Fibroblast of skin of right quadriceps (primary cell): ENCODE data around the gene RAB15.
"Not testable (repeated sequence)": the region's sequence is repeated elsewhere in the genome, so short reads cannot be mapped to it uniquely, and the experiment has no call there.

Experiments
- DNase-seq: peaks from one replicate; pipeline ENCODE4 v3.0.0-alpha.2; 2013

Gene RAB15

GRCh38 chr14:64935508-64935907 lies 36.6 kb downstream of the RAB15 start:
- DNase-seq, result no peak

DNA sequence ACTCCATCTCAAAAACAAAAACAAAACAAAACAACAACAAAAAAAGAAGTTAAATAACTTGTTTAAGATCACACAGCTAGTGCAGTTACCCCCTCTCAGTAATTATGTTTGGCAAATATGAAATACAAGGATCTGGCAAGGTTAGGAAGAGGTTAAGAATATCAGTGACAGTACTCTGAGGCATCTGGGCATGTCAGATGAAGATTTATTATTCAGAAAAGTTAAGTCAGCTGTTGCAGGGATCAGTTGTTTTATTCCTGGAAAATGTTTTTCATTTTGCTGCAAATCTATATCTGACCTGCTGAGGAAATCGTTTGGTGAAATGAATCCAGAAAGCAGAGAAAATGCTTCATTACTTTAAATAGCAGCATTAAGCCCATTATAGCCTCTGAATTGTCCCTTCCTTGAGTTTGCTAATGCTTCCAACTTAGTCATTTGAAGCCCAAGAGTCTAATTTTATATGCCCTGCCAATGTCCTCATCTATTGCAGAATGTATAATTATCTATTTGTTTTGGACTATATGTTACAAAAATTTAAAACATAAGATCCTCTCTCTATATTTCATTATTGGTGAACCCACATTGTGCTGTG lies 37.7 kb downstream of the RAB15 start:
- DNase-seq, result no peak

DNA sequence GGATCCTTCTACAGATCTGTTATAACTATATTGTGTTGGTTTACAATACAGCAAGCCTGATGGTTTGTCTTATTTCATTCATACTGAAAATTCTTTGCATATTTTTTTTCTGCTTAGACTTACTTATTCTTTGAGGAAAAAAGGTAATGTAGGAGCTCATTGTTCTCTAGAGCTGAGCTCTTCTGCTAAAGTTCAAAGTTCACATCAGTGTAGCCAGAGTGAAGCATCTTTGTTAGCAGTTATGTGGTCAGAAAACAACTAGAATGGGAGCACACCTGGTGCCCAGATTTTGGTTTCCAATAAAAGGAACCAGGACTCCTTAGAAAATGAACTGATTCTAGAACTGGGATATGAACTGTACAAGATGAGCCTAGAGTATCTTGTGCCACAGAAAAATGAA lies 39.9 kb downstream of the RAB15 start:
- no peak for DNase-seq

DNA sequence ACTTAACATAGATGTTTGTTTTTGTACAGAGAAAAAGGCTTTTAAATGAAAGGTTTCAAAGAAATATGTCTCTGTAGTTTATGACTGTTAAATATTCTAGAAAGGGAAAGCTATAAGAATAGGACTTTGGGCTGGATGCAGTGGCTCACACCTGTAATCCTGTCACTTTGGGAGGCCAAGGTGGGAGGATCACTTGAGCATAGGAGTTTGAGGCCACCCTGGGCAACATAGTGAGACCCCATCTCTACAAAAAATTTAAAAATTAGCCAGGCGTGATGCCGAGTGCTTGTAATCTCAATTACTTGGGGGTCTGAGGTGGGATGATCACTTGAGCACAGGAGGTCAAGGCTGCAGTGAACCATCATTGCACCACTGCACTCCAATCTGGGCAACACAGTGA lies 41.0 kb downstream of the RAB15 start:
- no peak for DNase-seq

DNA sequence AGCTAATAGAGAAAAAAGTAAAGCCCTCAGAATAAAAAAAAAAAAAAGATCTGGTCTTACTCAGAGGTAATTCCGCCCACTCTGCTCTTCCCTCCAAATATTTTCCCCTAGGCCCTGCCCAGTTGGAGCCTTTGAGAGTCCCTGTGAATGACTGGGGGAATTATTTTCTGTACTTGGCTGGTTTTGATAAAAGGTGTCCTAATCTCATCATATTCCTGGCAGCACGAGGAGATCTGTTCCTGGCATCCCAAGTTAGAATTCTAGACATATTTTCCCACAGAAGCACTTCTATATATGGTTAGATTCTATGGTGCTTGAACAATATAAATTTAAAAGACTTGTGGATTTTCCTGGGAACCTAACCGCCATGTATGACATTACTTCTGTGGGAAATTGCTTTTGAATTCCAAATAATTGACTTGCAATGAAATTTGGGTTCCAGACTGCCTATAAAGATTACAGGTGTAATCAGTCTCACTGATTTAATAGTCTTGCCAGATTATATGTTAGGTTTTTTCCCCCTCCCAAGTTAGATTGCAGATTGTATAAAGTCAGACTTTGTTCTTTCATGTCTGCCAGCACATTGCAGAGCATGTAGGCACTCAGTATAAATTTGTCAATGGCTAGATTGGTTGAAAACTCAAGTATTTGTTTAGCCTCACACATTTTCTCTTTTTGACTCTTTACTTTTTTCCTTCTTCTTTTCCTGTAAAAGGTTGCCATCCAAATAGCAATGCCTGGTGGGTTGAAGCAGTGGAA lies 41.9 kb downstream of the RAB15 start:
- DNase-seq, result peak; percentile 47

GRCh38 chr14:64929014-64929359 lies 43.1 kb downstream of the RAB15 start:
- no peak for DNase-seq

DNA sequence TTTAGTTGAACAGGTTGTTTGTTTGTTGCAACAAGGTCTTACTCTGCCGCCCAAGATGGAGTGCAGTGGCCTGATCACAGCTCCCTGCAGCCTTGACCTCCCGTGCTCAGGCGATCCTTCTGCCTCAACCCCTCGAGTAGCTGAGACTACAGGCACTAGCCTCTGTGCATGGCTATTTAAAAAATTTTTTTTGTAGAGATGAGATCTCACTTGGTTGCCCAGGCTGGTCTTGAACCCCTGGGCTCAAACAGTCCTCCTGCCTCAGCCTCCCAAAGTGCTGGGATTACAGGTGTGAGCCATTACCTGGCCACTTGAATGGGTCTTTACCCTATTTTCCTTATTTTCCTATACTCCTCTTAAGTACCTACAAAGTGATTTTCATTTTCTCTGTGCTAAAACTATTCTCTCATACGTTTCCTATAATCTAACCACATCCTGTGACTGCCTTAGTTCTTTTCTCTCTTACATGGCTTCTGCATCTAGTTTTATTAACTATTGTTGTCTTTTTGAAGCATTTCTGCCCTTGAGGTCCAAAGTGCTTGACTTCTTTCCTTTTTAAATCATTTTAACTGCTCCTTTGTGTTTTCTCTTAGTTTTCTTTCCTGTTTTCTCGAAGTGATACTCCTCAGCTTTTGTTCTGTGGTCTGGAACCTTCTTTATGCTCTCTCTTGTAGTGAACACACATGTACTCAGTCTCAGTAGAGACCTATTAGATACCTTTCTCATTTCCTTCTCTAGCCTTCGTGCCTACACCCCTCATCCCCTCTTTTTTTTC lies 43.7 kb downstream of the RAB15 start:
- no peak for DNase-seq

GRCh38 chr14:64927031-64927430 lies 45.1 kb downstream of the RAB15 start:
- no peak for DNase-seq

DNA sequence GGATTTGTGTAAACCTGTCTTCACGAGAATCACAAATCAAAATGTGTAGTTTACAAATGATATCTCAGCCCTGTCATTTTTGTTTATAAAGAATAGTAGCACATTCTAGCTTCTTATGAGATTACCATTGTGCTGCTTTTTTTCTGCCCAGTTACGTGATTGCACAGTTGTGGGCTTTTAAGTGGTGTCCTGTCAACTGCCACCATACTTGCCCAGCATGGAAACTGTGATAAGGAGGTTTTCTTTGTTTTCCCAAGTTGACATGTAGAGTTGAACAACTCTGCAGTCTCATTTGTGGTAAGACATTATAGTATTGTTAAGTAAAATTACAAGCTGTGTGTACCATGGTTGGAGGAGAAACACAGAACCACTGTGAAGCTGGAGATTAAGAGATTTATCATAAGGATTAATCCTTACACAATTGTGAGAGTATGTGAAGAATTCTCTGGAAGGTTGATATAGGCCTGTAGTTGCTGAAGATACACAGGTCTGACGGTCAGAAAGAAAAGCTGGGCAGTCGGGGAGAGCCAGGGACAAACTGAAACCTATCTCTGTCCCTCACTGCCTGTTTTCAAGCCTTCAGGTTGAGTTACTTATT lies 45.6 kb downstream of the RAB15 start:
- DNase-seq, result no peak

GRCh38 chr14:64923015-64923414 lies 49.1 kb downstream of the RAB15 start:
- no peak for DNase-seq

- DNase-seq, result no peak
Observed at GRCh38 chr14:64920465-64920864, 51.7 kb downstream of the RAB15 start.

DNA sequence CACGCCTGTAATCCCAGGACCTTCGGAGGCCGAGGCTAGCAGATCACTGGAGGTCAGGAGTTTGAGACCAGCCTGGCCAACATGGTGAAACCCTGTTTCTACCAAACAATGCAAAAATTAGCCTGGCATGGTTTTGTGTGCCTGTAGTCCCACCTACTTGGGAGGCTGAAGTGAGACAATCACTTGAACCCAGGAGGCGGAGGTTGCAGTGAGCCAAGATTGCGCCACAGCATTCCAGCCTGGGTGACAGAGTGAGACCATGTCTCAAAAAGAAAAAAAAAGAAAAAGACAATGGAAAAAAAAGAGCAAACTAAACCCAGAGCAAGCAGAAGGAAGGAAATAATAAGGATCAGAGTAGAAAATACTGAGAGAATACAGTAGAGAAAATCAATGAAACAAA lies 52.5 kb downstream of the RAB15 start:
- DNase-seq, result no peak

DNA sequence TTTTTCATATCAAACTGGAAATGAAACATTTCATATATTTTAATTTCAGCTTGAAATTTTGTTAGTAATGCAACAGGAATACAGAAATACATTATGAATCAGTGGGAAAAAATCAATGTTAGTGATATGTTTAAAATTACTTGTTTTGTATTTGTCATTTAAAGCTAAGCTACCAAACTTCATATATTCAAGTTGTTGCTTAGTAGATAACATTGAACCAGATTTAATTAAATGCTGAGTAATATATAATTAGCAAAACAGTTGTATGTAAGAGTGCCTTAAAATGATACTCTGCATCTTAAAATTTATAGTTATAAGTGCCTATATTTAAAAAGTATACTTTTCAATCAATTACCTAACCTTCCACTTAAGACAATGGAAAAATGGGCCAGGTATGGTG lies 52.9 kb downstream of the RAB15 start:
- DNase-seq, result no peak

DNA sequence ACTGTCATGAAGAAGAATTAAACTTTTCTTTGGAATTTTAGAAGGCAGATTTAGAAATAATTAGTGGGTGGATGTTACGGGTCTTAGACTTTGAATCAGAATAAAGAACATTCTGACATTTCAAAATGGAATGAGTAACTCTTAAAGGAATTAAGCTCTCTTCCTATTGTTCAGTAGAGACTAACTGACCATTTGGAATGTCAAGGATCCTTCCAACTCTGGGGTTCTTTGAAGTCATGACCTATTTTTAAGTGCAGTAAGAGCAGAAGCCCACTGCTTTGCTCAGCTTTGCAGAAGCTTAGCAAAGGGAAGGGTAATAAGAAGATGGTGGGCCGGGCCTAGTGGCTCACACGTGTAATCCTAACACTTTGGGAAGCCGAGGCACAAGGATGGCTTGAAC lies 53.9 kb downstream of the RAB15 start:
- DNase-seq, result no peak

DNA sequence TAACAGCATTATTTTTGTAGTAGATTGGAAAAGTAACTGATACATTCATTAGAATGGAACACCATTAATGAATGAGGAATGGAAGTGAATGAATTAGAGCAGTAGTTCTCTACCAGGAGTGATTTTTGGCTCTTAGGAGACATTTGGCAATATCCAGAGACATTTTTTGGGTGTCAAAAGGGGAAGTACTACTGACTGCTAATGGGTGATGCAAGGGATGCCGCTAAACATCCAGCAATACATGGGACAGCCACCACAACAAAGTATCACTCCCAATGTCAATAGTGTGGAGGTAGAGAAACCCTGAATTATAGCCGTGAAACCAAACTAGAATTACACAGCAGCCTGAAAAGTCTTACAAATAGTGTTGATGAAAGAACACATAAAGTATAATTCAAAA lies 56.3 kb downstream of the RAB15 start:
- DNase-seq, result no peak

DNA sequence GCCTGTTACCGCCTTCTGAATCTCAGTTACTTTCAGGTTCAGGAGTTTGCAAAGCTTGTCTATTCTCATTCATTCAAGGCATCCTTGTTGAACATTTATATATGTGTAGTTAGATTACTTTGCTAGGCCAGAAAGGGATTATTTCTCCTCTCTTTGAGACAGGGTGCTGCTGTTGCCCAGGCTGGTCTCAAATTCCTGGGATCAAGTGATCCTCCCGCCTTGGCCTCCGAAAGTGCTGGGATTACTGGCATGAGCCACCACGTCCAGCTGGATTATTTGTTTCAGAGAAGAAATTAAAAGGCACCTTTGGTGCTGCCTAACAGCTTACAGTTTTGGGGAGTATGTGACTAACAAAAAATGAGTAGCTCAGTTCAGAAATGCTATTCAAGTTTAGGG lies 57.1 kb downstream of the RAB15 start:
- DNase-seq, result no peak

DNA sequence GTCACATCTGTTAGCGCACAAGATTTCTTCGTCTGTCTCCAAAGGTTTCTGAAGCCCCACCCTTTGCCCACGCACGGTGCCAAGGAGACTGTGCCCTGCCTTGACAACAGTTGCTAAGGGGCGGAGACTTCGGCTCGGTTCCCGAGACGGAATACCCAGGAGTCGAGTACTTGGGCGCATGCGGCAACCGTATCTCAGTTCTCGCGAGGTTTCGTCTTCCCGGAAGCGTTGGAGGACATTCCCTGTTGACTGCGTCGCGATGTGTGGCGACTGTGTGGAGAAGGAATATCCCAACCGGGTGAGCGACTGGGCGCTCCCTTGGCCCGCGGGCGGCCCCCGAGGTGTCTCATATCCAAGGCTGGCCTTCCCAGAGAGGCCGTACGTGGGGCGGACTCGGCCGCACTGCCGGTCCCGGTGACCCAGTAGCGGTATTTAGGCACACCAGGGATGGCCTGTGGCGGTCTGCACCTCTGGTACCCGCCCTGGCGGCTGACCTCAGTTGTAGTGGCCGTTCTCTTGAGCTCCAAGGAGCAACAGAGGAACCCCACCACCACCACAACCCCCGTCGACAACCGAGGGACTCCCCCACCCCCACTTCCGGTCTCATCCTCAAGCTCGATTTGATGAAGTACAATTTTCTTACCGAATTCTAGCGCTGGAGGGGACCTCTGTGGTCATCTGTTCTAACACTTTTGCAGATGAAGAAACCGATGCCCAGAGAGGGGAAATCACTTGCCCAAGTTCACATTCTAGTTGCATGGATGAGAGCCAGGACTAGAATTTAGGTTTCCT lies 57.7 kb downstream of the RAB15 start, which contains the start of gene CHURC1:
TSS of gene CHURC1 (plus strand) at position 219 of the 792 bp plus-strand sequence. CDS start at position 260, 41 bp downstream.
- DNase-seq, result peak; percentile 97

DNA sequence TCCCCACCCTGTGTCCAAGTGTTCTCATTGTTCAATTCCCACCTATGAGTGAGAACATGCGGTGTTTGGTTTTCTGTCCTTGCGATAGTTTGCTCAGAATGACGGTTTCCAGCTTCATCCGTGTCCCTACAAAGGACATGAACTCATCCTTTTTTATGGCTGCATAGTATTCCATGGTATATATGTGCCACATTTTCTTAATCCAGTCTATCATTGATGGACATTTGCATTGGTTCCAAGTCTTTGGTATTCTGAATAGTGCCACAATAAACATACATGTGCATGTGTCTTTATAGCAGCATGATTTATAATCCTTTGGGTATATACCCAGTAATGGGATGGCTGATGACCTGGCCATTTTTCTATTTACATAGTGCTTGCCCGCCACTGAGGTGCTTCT lies 58.7 kb downstream of the RAB15 start:
- DNase-seq, result not testable (repeated sequence)

GRCh38 chr14:64912261-64912660 lies 59.9 kb downstream of the RAB15 start:
- no peak for DNase-seq

GRCh38 chr14:64910847-64911495 lies 61.2 kb downstream of the RAB15 start:
- peak; percentile 31 for DNase-seq

GRCh38 chr14:64906022-64906421 lies 66.1 kb downstream of the RAB15 start:
- no peak for DNase-seq

DNA sequence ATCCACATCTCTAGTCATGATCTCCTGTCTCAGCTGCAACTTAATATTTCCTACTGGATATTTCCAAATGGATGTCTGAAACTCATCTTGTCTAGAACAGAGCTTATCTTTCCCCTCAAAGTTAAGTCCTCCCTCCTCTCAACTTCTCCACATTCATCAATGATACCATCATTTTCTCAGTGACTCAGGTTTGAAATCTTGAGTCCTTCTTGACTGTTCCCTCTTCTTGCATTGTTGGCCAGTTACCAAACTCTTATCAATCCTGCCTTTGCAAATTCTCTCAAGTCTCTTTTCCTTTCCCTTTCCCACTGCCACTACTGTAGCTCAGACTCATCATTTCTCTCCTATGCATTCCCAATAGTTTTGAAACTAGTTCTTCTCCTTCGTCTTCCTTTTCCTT lies 72.2 kb downstream of the RAB15 start:
- DNase-seq, result no peak
